GM12891 (cell line): Measurements from ENCODE around the gene GORASP1. TPM values are rescaled to one million over a fixed set of nuclear protein-coding genes. Genes with fewer than 3 reads are reported as not detected.

Experiments used
- DNase-seq: peaks from one replicate; pipeline ENCODE4 v3.0.0; 2011; ENCODE audit warnings: low spot score; ENCODE audit not compliant: insufficient read length
- FAIRE-seq: peaks from 2 replicates; lab custom pipeline; 2011; peaks lifted over from hg19 to GRCh38; lab: Jason Lieb, UNC
- PAX5 ChIP-seq: IDR thresholded peaks from 2 replicates; pipeline ENCODE4 v1.6.1; 2011; ENCODE audit warnings: low read length, moderate library complexity, mild to moderate bottlenecking; ENCODE audit not compliant: insufficient read depth, severe bottlenecking
- POLR2A ChIP-seq: IDR thresholded peaks from 2 replicates; pipeline ENCODE4 v1.6.1; 2011; ENCODE audit warnings: low read depth, low read length, control low read depth
- POLR2AphosphoS5 ChIP-seq: IDR thresholded peaks from 2 replicates; pipeline ENCODE4 v1.6.1; 2011; ENCODE audit warnings: low read depth, low read length, control low read depth
- POU2F2 ChIP-seq: IDR thresholded peaks from 2 replicates; pipeline ENCODE4 v1.6.1; 2011; ENCODE audit warnings: low read depth, mild to moderate bottlenecking, control low read depth, low read length, moderate library complexity
- SPI1 ChIP-seq: IDR thresholded peaks from 2 replicates; pipeline ENCODE4 v1.6.1; 2011; ENCODE audit warnings: low read depth, low read length, control low read depth
- TAF1 ChIP-seq: IDR thresholded peaks from 2 replicates; pipeline ENCODE4 v1.6.1; 2011; ENCODE audit warnings: low read depth, low read length, control low read depth
- polyA plus RNA-seq: library from polyadenylated mRNA; unstranded; fragments of >200 nt; gene quantifications from one replicate; pipeline ENCODE4 v1.2.1, GENCODE V29; 2012; ENCODE audit warnings: low read depth, missing spikeins, inconsistent platforms; ENCODE audit not compliant: missing spikeins

GORASP1 gene
- 18.7 TPM for polyA plus RNA-seq

GRCh38 chr3:39107388-39108199, at the start of gene GORASP1, which contains the start of gene TTC21A:
Gene GORASP1 (minus strand): TSS chr3:39107627. CDS start chr3:39107541, 86 bp downstream.
Gene TTC21A (plus strand): TSS chr3:39107680. CDS start chr3:39107838, 158 bp downstream.
- DNase-seq (peak; percentile 75), FAIRE-seq (peak; percentile 85)
- TF ChIP-seq TAF1 (no peak), PAX5 (no peak), SPI1 (no peak), POLR2AphosphoS5 (no peak), POU2F2 (no peak), POLR2A (no peak)

- no peak for TF ChIP-seq POLR2A
- TF ChIP-seq PAX5, result no peak
- TF ChIP-seq POLR2AphosphoS5, result no peak
- no peak for TF ChIP-seq SPI1
- TF ChIP-seq TAF1, result no peak
- TF ChIP-seq POU2F2, result no peak
- FAIRE-seq, result no peak
- no peak for DNase-seq
These were observed 49.0 kb upstream of the GORASP1 start for GRCh38 chr3:39156421-39156820.

- DNase-seq, result no peak
- no peak for FAIRE-seq
- no peak for TF ChIP-seq PAX5
- TF ChIP-seq POU2F2, result no peak
- no peak for TF ChIP-seq SPI1
- no peak for TF ChIP-seq TAF1
- TF ChIP-seq POLR2AphosphoS5, result no peak
- TF ChIP-seq POLR2A, result no peak
These were observed 47.0 kb upstream of the GORASP1 start for GRCh38 chr3:39154280-39155021.

GRCh38 chr3:39153977-39154279, 46.5 kb upstream of the GORASP1 start:
- no peak for FAIRE-seq
- TF ChIP-seq POU2F2, result no peak
- TF ChIP-seq SPI1, result no peak
- no peak for TF ChIP-seq POLR2A
- TF ChIP-seq TAF1, result no peak
- no peak for DNase-seq

- FAIRE-seq, result peak; percentile 57
- TF ChIP-seq PAX5 (no peak), SPI1 (0 out of 2 replicates have a peak, but pooled peaks have one; percentile 5)
- DNase-seq, result no peak
These were observed 43.6 kb upstream of the GORASP1 start for GRCh38 chr3:39150803-39151631.

- no peak for TF ChIP-seq POLR2AphosphoS5
- no peak for TF ChIP-seq PAX5
- TF ChIP-seq POLR2A, result 0 out of 2 replicates have a peak, but pooled peaks have one; percentile 31
- DNase-seq, result no peak
- FAIRE-seq, result no peak
These were observed 42.8 kb upstream of the GORASP1 start for GRCh38 chr3:39150148-39150802.

- FAIRE-seq, result no peak
- no peak for TF ChIP-seq POU2F2
- no peak for TF ChIP-seq PAX5
- TF ChIP-seq POLR2A, result no peak
- no peak for TF ChIP-seq POLR2AphosphoS5
- TF ChIP-seq TAF1, result no peak
- TF ChIP-seq SPI1, result no peak
- no peak for DNase-seq
These were observed 42.2 kb upstream of the GORASP1 start for GRCh38 chr3:39149498-39150147.

- FAIRE-seq, result no peak
- TF ChIP-seq POLR2A (no peak), POU2F2 (peak; percentile 64; the same call in 1 of the 2 replicates), PAX5 (no peak), SPI1 (no peak), POLR2AphosphoS5 (no peak)
- DNase-seq, result no peak
These were observed 41.6 kb upstream of the GORASP1 start for GRCh38 chr3:39149059-39149455.

GRCh38 chr3:39148435-39149058, 41.1 kb upstream of the GORASP1 start:
- TF ChIP-seq SPI1 (peak; percentile 38; the same call in 1 of the 2 replicates), POLR2A (no peak)
- no peak for FAIRE-seq
- no peak for DNase-seq
